OCI-LY1 (cell line): ENCODE measurements around the gene SORBS2.

Experiments
- H2AFZ ChIP-seq: fragments of 200-600 bp; sonication (generic), shearing (Covaris generic); 2 replicates; pipeline ENCODE4 v1.6.0; 2014; ENCODE audit warnings: antibody characterized with exemption, mild to moderate bottlenecking, low read length
- H3F3A ChIP-seq: fragments of 200-600 bp; sonication (generic), shearing (Covaris generic); 2 replicates; pipeline ENCODE4 v1.6.0; 2014; ENCODE audit warnings: mild to moderate bottlenecking, antibody characterized with exemption, low read length, moderate library complexity; ENCODE audit not compliant: insufficient read depth
- H3K27ac ChIP-seq: fragments of 200-600 bp; sonication (generic); 2 replicates; pipeline ENCODE4 v1.5.1; 2014; ENCODE audit warnings: low read length, mixed run types, mild to moderate bottlenecking, low read depth; ENCODE audit not compliant: poor library complexity, severe bottlenecking
- H3K27me3 ChIP-seq: fragments of 200-600 bp; sonication (generic); 2 replicates; pipeline ENCODE4 v1.6.0; 2014; ENCODE audit warnings: antibody characterized with exemption, mild to moderate bottlenecking, low read length, moderate library complexity; ENCODE audit not compliant: insufficient read depth
- H3K36me3 ChIP-seq: fragments of 200-600 bp; sonication (generic); 2 replicates; pipeline ENCODE4 v1.6.1; 2014; ENCODE audit warnings: mild to moderate bottlenecking, antibody characterized with exemption, low read length, moderate library complexity, mixed read lengths; ENCODE audit not compliant: insufficient read depth
- H3K4me1 ChIP-seq: fragments of 200-600 bp; sonication (generic); 2 replicates; pipeline ENCODE4 v1.5.1; 2014; ENCODE audit warnings: mild to moderate bottlenecking, low read length, moderate library complexity; ENCODE audit not compliant: insufficient read depth, severe bottlenecking
- H3K4me2 ChIP-seq: fragments of 200-600 bp; sonication (generic), shearing (Covaris generic); 2 replicates; pipeline ENCODE4 v1.6.1; 2014; ENCODE audit warnings: low read length
- H3K4me3 ChIP-seq: fragments of 200-600 bp; sonication (generic); 2 replicates; pipeline ENCODE4 v1.5.1; 2014; ENCODE audit warnings: low read length, low read depth, mild to moderate bottlenecking, mixed read lengths; ENCODE audit not compliant: poor library complexity, severe bottlenecking
- H3K79me2 ChIP-seq: fragments of 200-600 bp; shearing (Covaris generic); 2 replicates; pipeline ENCODE4 v1.6.1; 2016; ENCODE audit warnings: mixed run types, low read length, mixed read lengths; ENCODE audit not compliant: insufficient read depth
- H3K9ac ChIP-seq: fragments of 200-600 bp; sonication (generic), shearing (Covaris generic); 2 replicates; pipeline ENCODE4 v1.6.1; 2014; ENCODE audit warnings: mild to moderate bottlenecking, low read length, mixed read lengths
- H3K9me2 ChIP-seq: fragments of 200-600 bp; sonication (generic), shearing (Covaris generic); 2 replicates; pipeline ENCODE4 v1.6.1; 2014; ENCODE audit warnings: low read depth, mild to moderate bottlenecking, low read length, mixed read lengths
- H3K9me3 ChIP-seq: fragments of 200-600 bp; shearing (Covaris generic); 2 replicates; pipeline ENCODE4 v1.6.1; 2014; ENCODE audit warnings: low read length, mixed read lengths
- H4K20me1 ChIP-seq: fragments of 200-600 bp; sonication (generic), shearing (Covaris generic); 2 replicates; pipeline ENCODE4 v1.6.0; 2016; ENCODE audit warnings: mild to moderate bottlenecking, low read length; ENCODE audit not compliant: insufficient read depth
- EZH2 ChIP-seq: fragments of 200-600 bp; sonication (generic), shearing (Covaris generic); IDR thresholded peaks from 2 replicates; pipeline ENCODE4 v1.8.0; 2017; ENCODE audit warnings: borderline replicate concordance, mixed run types, mild to moderate bottlenecking, antibody characterized with exemption, low read length, moderate library complexity, mixed read lengths
- TF ChIP-seq, protein P1 (sequence below): fragments of 200-600 bp; sonication (generic), shearing (Covaris generic); IDR thresholded peaks from 2 replicates; pipeline ENCODE4 v1.5.1; 2017; ENCODE audit warnings: mild to moderate bottlenecking, antibody characterized with exemption, low read length, moderate library complexity, mixed read lengths

The SORBS2 gene

DNA sequence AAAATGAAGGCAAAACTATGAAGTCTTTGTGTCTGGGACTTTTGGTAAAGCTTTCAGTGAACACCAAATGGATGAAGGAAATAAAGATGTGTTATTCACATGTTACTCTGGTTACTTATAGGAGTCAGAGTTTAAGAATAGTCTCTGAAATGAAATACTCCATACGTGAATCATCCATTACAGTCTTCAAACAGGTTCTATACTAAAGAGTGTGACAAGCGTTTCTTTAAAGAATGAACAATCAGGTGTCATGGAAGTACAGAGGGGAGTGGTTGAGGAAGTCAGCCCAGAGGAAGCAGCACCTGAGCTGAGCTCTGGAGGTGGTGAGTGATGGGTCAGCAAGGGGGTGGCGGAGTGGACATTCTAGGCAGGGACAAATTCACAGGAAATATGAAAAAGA lies 41.8 kb upstream of the SORBS2 start:
- H2AFZ ChIP-seq = no peak overlapping the region
- H3K36me3 ChIP-seq = no peaks in the 10 kb centered on the region; the same call in 1 of the 2 replicates
- TF ChIP-seq EZH2 = no peak
- TF ChIP-seq, protein P1, sequence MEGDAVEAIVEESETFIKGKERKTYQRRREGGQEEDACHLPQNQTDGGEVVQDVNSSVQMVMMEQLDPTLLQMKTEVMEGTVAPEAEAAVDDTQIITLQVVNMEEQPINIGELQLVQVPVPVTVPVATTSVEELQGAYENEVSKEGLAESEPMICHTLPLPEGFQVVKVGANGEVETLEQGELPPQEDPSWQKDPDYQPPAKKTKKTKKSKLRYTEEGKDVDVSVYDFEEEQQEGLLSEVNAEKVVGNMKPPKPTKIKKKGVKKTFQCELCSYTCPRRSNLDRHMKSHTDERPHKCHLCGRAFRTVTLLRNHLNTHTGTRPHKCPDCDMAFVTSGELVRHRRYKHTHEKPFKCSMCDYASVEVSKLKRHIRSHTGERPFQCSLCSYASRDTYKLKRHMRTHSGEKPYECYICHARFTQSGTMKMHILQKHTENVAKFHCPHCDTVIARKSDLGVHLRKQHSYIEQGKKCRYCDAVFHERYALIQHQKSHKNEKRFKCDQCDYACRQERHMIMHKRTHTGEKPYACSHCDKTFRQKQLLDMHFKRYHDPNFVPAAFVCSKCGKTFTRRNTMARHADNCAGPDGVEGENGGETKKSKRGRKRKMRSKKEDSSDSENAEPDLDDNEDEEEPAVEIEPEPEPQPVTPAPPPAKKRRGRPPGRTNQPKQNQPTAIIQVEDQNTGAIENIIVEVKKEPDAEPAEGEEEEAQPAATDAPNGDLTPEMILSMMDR = no peak

DNA sequence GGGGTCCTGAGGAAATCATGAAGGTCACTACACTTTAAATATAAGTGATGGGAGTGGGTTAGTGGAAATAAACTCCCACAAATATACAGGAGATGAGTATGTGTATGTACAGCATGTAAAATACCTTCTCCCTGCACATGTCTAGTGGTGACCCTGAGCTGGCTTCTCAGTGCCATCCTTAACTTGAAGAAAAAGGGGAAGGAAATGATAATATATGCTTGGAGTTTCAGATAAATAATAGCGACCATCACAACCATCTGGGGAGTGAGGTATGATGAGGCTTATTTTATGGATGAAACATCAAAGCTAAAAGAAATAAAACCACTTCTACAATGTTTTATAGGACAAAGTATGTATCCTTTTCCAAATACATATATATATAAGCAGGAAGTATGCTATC lies 41.0 kb upstream of the SORBS2 start:
- no peak overlapping the region for H3K27ac ChIP-seq
- H4K20me1 ChIP-seq = no peaks in the 10 kb centered on the region
- TF ChIP-seq EZH2 = no peak
- TF ChIP-seq, protein P1 = no peak
- H3K36me3 ChIP-seq = no peaks in the 10 kb centered on the region; the same call in 1 of the 2 replicates
- no peak overlapping the region for H3K4me3 ChIP-seq
- H3K27me3 ChIP-seq = peaks cover 8% of the 10 kb centered on the region; the same call in 1 of the 2 replicates
- H3K79me2 ChIP-seq = no peaks in the 10 kb centered on the region
- H3K9me2 ChIP-seq = no peaks in the 10 kb centered on the region
- no peaks in the 10 kb centered on the region for H3F3A ChIP-seq
- no peak overlapping the region for H3K9ac ChIP-seq
- no peak overlapping the region for H2AFZ ChIP-seq
- no peaks in the 10 kb centered on the region for H3K4me1 ChIP-seq
- H3K9me3 ChIP-seq = peaks cover 6% of the 10 kb centered on the region; the same call in 1 of the 2 replicates
- no peak overlapping the region for H3K4me2 ChIP-seq

More for the DNA sequence above, 41.8 kb upstream of the SORBS2 start:
- Histone ChIP-seq H3K27ac (no peak overlapping the region), H3K4me2 (no peak overlapping the region), H4K20me1 (no peaks in the 10 kb centered on the region), H3K4me3 (no peak overlapping the region), H3K9me3 (peaks cover 6% of the 10 kb centered on the region; the same call in 1 of the 2 replicates), H3K79me2 (no peaks in the 10 kb centered on the region), H3K9ac (no peak overlapping the region), H3K9me2 (no peaks in the 10 kb centered on the region), H3K4me1 (no peaks in the 10 kb centered on the region), H3K27me3 (peaks cover 8% of the 10 kb centered on the region; the same call in 1 of the 2 replicates), H3F3A (no peaks in the 10 kb centered on the region)

DNA sequence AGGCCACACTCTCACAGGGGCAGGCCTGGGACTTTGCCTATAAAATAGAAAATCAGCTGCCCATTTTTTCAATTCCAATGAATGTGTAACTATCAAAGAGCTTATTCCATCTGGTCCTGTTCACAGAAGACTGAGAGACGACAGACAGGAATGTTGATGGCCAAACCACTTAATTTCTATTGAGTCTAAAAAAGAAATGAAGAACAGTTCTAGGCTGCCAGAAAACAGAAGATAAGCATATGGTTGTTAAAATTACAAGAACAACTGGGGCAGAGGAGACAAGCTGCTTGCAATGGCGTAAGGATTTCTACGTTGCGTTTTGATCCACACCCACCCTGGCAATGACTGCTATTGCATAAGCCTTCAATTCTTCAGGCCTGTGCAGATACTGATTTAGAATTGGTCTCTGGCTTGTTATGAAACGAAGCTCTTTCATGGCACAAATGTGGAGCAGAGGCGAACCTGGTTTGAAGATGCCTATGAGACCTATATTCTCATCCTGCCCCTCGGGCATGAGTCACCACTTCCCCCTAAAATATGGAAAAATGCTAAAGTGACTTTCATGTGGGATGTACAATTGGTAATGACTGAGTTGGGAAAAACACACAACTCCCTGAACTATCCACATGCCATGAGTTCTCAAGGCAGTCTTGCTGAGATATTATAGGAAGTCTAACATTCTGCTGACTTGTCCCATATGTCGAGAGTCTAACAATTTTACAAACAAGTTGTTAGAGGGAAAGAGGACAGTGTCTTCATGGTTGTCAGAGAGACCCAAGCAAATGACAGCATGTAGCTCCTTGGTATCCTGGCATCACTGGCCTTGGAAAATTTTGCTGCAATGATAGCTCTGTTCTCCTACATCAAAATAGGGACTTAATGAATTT lies 37.9 kb upstream of the SORBS2 start:
- TF ChIP-seq, protein P1 = no peak
- TF ChIP-seq EZH2 = no peak
- Histone ChIP-seq H3K4me3 (no peak overlapping the region), H3K4me1 (no peaks in the 10 kb centered on the region), H3K4me2 (no peak overlapping the region), H3K9me2 (no peaks in the 10 kb centered on the region), H3K36me3 (no peaks in the 10 kb centered on the region; the same call in 1 of the 2 replicates), H3K79me2 (no peaks in the 10 kb centered on the region), H4K20me1 (no peaks in the 10 kb centered on the region), H3F3A (no peaks in the 10 kb centered on the region), H3K27me3 (peaks cover 8% of the 10 kb centered on the region; the same call in 1 of the 2 replicates), H3K9me3 (peaks cover 6% of the 10 kb centered on the region; the same call in 1 of the 2 replicates), H2AFZ (no peak overlapping the region; the same call in 1 of the 2 replicates), H3K27ac (no peak overlapping the region), H3K9ac (no peak overlapping the region)
